ENCODE data around the gene DAB1.

DAB1 gene

DNA sequence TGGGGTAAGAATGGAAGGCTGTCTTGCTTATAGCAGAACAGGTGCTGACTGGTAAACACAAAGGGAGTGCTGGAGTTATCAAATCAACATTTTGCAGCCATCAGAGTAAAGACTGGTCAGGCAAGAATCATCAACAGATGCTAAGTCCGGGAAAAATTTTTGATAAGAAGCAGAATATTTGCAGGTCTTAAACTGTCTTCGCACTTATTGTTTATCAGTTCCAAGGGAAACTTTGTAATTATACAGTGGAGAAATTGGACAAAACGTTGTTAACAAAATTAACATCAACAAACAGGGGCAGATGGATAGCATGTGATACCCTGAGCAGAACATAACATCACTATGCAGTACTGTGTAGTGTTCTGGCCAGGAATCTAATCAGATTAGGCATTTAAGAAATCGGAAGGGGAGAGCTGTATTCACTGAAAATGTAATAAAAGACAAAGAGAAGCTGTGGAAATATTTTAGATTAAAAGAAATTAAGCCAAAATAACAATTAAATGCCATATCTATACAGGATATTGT is 127.1 kb downstream of the DAB1 start:
- TF ChIP-seq, protein P1, sequence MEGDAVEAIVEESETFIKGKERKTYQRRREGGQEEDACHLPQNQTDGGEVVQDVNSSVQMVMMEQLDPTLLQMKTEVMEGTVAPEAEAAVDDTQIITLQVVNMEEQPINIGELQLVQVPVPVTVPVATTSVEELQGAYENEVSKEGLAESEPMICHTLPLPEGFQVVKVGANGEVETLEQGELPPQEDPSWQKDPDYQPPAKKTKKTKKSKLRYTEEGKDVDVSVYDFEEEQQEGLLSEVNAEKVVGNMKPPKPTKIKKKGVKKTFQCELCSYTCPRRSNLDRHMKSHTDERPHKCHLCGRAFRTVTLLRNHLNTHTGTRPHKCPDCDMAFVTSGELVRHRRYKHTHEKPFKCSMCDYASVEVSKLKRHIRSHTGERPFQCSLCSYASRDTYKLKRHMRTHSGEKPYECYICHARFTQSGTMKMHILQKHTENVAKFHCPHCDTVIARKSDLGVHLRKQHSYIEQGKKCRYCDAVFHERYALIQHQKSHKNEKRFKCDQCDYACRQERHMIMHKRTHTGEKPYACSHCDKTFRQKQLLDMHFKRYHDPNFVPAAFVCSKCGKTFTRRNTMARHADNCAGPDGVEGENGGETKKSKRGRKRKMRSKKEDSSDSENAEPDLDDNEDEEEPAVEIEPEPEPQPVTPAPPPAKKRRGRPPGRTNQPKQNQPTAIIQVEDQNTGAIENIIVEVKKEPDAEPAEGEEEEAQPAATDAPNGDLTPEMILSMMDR (IDR thresholded peaks at IDR 0.05; ENCODE audit: extremely low read depth, insufficient read depth, missing control alignments): no peak
- no peak for DNase-seq (ENCODE audit: low spot score)
- in situ Hi-C loops (cut with MboI; ENCODE audit: low pct_unique_long_range_greater_than_20kb, low sequenced_read_pairs, unreplicated experiment): no loop called here

DNA sequence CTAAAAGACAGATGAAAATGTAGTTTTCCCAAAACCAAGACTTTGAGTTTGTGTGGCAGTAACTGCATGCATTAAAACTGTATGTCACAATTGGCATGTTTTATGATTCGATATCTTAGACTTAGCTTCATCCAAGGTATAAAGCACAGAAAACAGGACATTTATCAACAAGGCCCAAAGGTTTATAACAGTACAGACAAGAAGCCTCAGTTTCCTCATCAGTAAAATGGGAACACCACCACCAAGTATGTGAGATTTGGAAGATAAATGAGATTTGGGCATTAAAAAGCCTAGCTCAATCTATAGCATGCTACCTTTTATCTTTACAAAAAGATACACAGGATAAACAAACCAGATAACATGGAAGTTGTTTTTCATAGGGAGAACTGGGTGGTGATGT is 128.5 kb downstream of the DAB1 start:
- TF ChIP-seq, protein P1 (IDR thresholded peaks at IDR 0.05; ENCODE audit: extremely low read depth, insufficient read depth, missing control alignments): no peak
- in situ Hi-C loops (cut with MboI; ENCODE audit: low pct_unique_long_range_greater_than_20kb, low sequenced_read_pairs, unreplicated experiment): no loop called here

DNA sequence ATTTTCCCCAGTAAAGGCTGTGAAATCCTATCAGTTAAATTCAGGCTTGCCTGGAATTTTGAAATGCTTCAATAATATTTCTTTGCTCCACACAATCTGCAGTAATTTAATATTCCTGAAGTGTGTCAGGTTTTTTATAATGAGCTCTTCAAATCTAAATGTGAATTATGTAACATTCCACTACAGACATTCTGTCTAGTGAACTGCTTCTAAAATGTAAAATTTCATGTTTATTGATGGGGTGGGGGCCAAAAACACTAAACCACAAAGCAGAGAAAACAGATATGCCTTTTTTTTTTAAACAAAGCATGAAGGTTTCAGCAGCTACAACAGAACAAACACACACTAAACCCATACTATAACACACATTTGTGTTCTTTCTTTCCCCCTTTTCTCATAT is 129.7 kb downstream of the DAB1 start:
- DNase-seq (ENCODE audit: low spot score): no peak
- in situ Hi-C loops (cut with MboI; ENCODE audit: low pct_unique_long_range_greater_than_20kb, low sequenced_read_pairs, unreplicated experiment): no loop called here
- TF ChIP-seq, protein P1 (IDR thresholded peaks at IDR 0.05; ENCODE audit: extremely low read depth, insufficient read depth, missing control alignments): no peak

More for the DNA sequence above, 128.5 kb downstream of the DAB1 start:
- DNase-seq (ENCODE audit: low spot score): no peak

DNA sequence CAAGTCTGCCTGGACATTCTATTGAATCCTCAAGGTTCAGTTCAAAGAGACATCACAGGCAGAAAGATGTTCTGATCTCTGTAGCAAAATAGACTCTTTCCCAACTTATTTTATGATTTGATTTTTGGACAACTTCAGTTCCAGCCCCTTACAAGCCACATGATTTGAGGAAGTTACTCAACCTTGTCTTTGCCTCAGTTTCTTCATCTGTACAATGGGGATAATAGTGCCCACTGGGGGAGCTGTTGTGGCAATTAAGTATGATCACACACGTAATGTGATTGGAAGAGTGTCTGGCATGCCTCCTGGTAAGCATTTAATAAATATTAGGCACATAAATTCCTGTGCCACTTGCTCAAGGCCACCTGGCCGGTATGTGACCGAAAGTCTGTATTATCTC is 130.6 kb downstream of the DAB1 start:
- in situ Hi-C loops (cut with MboI; ENCODE audit: low pct_unique_long_range_greater_than_20kb, low sequenced_read_pairs, unreplicated experiment): no loop called here
- DNase-seq (ENCODE audit: low spot score): no peak
- TF ChIP-seq, protein P1 (IDR thresholded peaks at IDR 0.05; ENCODE audit: extremely low read depth, insufficient read depth, missing control alignments): no peak

DNA sequence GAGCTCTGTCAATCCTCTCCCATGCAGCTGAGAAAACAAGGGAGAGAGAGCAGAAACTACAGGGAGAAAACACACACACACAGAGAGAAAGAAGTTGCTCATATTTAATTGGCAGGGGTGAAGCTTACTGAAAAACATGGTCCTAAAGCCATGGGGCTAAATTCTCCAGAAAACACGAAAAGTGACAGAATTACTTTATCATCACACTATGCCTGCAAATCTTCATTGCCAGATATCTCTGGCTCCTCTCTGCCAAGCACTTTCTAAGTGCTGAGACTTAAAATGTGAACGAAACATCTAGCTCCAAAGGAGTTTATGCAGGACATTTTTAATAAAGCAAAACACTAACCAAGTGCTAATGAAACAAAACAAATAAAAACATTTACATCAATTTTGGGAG is 134.1 kb downstream of the DAB1 start:
- in situ Hi-C loops (cut with MboI; ENCODE audit: low pct_unique_long_range_greater_than_20kb, low sequenced_read_pairs, unreplicated experiment): no loop called here
- TF ChIP-seq, protein P1 (IDR thresholded peaks at IDR 0.05; ENCODE audit: extremely low read depth, insufficient read depth, missing control alignments): no peak
- DNase-seq (ENCODE audit: low spot score): no peak

DNA sequence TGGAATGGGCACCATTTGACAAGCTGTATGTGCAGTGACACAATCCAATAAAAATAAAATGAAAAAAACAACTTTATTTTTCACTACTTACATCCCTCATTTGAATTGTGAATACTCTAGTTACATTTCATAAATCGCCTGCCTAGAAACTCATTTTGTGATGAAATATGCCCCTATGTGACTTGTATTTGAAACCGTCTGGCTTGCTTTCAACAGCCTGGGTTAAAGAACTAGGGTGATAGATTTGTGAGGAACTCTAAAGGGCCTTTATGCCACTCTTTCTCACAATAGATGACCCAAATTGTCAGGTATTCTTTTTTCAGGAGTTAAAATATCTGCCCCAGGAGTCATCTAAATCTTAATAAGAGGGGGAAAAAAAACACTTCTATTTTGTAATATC is 137.9 kb downstream of the DAB1 start:
- in situ Hi-C loops (cut with MboI; ENCODE audit: low pct_unique_long_range_greater_than_20kb, low sequenced_read_pairs, unreplicated experiment): no loop called here
- TF ChIP-seq, protein P1 (IDR thresholded peaks at IDR 0.05; ENCODE audit: extremely low read depth, insufficient read depth, missing control alignments): no peak
- no peak for DNase-seq (ENCODE audit: low spot score)

DNA sequence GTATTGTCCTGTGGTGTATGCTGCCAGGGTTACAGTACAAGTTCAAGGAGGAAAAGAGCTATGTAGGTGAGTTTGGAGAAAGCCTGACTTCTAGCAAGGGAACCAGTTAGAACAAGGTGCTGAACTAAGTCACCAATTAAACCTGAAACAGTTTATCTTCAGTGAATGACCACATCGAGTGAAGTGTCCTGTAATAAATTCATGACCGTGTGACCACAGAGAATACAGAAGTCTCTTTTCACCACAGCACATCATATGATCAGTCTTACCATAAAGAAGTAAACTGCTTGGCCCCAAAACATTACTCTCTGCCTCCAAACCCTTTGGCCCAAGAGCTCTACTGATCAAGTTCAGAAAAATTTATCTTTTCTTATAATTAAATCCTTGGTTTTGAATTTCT is 141.4 kb downstream of the DAB1 start:
- in situ Hi-C loops (cut with MboI; ENCODE audit: low pct_unique_long_range_greater_than_20kb, low sequenced_read_pairs, unreplicated experiment): no loop called here
- TF ChIP-seq, protein P1 (IDR thresholded peaks at IDR 0.05; ENCODE audit: extremely low read depth, insufficient read depth, missing control alignments): no peak

More for the DNA sequence above, 141.4 kb downstream of the DAB1 start:
- no peak for DNase-seq (ENCODE audit: low spot score)

All from GM13977 (cell line).